Motor neuron (in vitro differentiated cells): ENCODE measurements around the gene ARHGAP26. TPM values are rescaled to one million over a fixed set of nuclear protein-coding genes. Genes with fewer than 3 reads are reported as not detected.

Experiments
- ATAC-seq, 8 experiments: fragments of 200-7000 bp; cut with Tn5 transposase; replicated peaks in 6 of 8; 2 replicates each; pipeline ENCODE4 v1.8.0; 2021; ENCODE audit warnings: mild to moderate bottlenecking in 8 of 8, moderate library complexity in 8 of 8
- H3K27ac ChIP-seq, 2 donors: fragments of 250-450 bp; sonication (Bioruptor Pico); 2 replicates each; pipeline ENCODE4 v1.9.0; 2021; ENCODE audit warnings: antibody characterized with exemption in 2 of 2, mild to moderate bottlenecking in 2 of 2, moderate library complexity in 1 of 2
- H3K4me1 ChIP-seq, 2 donors: fragments of 250-450 bp; sonication (Bioruptor Pico); replicated peaks in 1 of 2; 2 replicates each; pipeline ENCODE4 v1.6.1; 2021; ENCODE audit warnings: antibody characterized with exemption in 2 of 2, mild to moderate bottlenecking in 2 of 2, moderate library complexity in 1 of 2
- H3K4me3 ChIP-seq, 5 donors: fragments of 250-450 bp; sonication (Bioruptor Pico); 2 replicates each; pipeline ENCODE4 v1.9.0; 2021; ENCODE audit warnings: antibody characterized with exemption in 5 of 5, mild to moderate bottlenecking in 5 of 5, moderate library complexity in 4 of 5
- WGBS, 10 experiments: fragments of 450-650 bp; shearing (Covaris generic); methylation state at CpG; one replicate each; pipeline ENCODE4 v1.0.0; 2022; 5-methylcytosine and 5-hydroxymethylcytosine counted together
- in situ Hi-C, 9 experiments: fragments of 400-800 bp; cut with MboI; loops; one replicate each; pipeline ENCODE4 v1.15.0; 2021; ENCODE audit warnings: low sequenced_read_pairs in 9 of 9, low pct_unique_long_range_greater_than_20kb in 2 of 9; ENCODE audit not compliant: unreplicated experiment in 9 of 9
- total RNA-seq, 8 experiments: library from RNA; unstranded; fragments of 300-600 nt; gene quantifications; 2 replicates each; pipeline versions ENCODE4 v1.2.3 to v1.2.4, GENCODE V29; 2022

Gene ARHGAP26
- total RNA-seq, 8 experiments from 2014 or later, result 1.3 to 14.2 (median 7.0) TPM

DNA sequence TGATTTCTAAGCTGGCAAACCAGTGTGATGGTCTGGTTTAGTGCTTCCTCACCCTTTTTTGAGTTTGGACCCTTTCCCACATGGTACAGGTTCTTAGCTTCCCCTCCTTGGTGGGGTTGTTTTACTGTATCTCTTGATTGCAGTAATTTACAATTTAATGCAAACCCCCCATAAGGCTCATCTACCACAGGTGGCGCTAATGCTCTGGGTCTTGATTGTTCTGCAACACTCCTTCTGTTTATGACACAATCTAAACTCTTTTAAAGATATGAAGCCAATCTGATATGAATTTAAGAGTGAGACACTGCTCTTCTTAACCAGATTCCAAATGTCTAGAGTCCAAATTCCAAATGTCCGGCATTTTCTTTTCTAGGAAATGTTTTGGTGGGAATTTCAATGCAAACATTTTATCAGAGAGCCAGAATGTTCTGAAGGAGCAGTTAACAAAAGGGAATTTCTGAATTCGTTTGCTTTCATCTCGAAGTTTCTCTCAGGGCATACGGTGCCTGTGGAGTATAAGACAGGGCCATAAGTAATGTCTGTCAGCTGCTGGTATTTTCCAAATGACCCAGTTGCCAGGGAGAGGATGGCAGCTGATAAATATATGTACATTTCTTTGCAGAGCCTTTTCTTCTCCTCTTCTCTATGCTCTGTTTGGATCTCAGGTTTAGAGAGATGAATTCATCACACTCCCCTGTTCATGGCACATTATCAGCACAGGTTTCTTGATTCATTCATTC, 246.8 kb downstream of the ARHGAP26 start:
- ATAC-seq, result peak in 7 of 8 experiments; percentile 42 to 88 (median 73)
- in situ Hi-C loops, result loop anchor here in 2 of 9 experiments (25.0 kb wide), 2 partner anchors 370 to 820 kb away; no protein-coding TSS in a partner anchor
- Histone ChIP-seq H3K27ac (peak overlapping the region in 1 of 2 donors; percentile 35), H3K4me3 (no peak overlapping the region), H3K4me1 (peaks cover 5 to 20% of the 10 kb centered on the region in 2 donors)
- WGBS, 10 experiments, result 5 to 93% (median 67%) methylated on average over 1 to 5 of the region's 5 CpGs; no CpG with 5 or more reads in 1 of the 10 experiments

- Histone ChIP-seq H3K4me3 (no peak overlapping the region), H3K27ac (no peak overlapping the region), H3K4me1 (peaks cover 5 to 20% of the 10 kb centered on the region in 2 donors)
- in situ Hi-C loops, result loop anchor here in 2 of 9 experiments (25.0 kb wide), 2 partner anchors 370 to 820 kb away; no protein-coding TSS in a partner anchor
- WGBS, 10 experiments, result 0 to 100% (median 60%) methylated on average over 1 of the region's 1 CpG
- peak in 5 of 8 experiments; percentile 56 to 78 (median 59) for ATAC-seq
These were observed 247.4 kb downstream of the ARHGAP26 start for GRCh38 chr5:143017541-143017940.

- Histone ChIP-seq H3K4me1 (peaks cover 8 to 21% of the 10 kb centered on the region in 2 donors), H3K4me3 (no peak overlapping the region), H3K27ac (no peak overlapping the region)
- in situ Hi-C loops, result loop anchor here in 2 of 9 experiments (25.0 kb wide), 2 partner anchors 369 to 819 kb away; no protein-coding TSS in a partner anchor
- no peak for ATAC-seq
- 82 to 100% (median 100%) methylated on average over 1 of the region's 1 CpG; no CpG with 5 or more reads in 2 of the 10 experiments for WGBS, 10 experiments
These were observed 247.8 kb downstream of the ARHGAP26 start for GRCh38 chr5:143017992-143018391.

DNA sequence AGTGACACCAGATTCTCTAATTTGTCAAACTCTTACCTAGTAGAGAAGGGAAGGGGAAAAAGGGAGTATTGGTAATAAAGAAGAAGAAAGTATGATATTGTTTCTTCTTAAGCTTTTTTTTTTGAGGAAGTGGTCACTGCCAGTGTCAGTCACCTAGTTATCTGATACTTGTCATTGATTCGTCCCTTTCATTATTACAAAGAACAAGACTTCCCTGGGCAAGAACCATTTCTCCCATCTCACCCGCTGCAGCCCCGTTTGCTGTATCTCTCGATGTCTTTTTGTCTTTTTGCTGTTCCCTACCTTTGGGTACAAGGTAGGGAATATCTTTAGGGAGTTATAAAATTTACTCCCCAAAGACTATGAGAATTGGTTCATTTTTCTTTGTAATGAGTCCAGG, 249.0 kb downstream of the ARHGAP26 start:
- Histone ChIP-seq H3K27ac (no peak overlapping the region), H3K4me3 (no peak overlapping the region), H3K4me1 (peaks cover 19 to 21% of the 10 kb centered on the region in 2 donors)
- 90 to 100% (median 98%) methylated on average over 1 to 4 of the region's 4 CpGs for WGBS, 10 experiments
- in situ Hi-C loops, result loop anchor here in 2 of 9 experiments (25.0 kb wide), 2 partner anchors 368 to 818 kb away; no protein-coding TSS in a partner anchor
- ATAC-seq, result no peak

DNA sequence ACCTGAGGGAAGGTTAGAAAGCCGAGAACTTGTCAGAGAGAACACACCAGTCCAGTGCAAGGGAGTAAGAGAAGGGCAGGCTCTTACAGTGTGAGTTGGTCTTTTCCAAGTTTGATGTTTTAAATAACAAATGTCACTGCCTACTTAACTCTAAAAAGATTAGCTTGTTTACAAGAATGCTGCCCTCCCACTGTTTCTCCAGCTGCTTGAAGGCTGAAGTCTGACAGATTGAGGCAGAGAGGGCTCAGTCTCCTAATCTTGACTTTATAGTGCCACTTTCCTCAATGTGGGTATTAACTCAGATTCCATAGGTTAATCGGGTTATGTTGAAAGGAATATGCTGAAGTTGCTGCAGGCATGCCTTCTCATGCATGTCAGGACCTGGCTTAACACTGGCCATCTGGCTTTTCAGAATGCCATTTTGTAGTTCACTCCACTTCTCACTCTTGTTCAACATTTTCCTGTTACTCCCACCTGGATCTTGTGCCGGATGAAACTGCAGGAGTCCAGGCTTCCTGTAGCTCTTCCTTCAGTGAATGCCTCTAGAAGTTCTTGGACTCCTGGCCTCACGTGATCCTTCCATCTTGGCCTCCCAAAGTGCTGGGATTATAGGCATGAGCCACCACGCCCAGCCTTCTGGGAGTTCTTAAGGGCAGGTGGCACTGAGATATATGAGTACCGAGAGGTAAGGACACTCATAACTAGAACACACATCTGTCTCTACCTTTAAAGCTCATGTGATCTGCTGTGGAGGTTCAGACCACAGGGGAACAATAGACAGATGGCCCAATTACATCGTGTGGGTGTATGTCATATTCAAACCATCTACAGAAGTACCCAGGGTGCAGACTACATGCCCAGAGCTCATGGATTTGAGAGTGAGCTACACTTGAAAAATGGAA, 249.7 kb downstream of the ARHGAP26 start:
- no peak overlapping the region for H3K27ac ChIP-seq
- in situ Hi-C loops, result loop anchor here in 2 of 9 experiments (25.0 kb wide), 2 partner anchors 367 to 817 kb away; no protein-coding TSS in a partner anchor
- WGBS, 10 experiments, result 86 to 100% (median 93%) methylated on average over 1 to 5 of the region's 7 CpGs; no CpG with 5 or more reads in 2 of the 10 experiments
- no peak overlapping the region for H3K4me3 ChIP-seq
- H3K4me1 ChIP-seq, result peaks cover 19 to 21% of the 10 kb centered on the region in 2 donors
- peak in 1 of 8 experiments; percentile 30 for ATAC-seq

DNA sequence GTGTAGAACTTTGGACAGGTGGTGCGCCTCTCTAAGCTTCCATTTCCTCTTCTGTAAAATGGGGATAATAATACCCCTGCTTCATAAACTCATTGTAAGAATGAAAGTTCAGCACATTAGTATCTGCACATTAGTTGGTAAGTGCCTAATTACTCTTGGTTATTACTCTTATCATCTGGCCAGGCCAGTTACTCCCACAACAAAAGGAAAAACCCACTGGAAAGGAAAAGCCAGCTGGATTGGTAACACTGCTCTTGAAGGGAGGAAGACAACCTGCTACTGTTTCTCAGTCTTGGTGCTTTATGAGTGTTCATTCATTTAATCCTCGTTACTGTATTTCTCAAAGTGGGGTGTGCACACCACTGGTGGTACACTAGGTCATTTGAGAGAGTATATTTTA, 251.4 kb downstream of the ARHGAP26 start:
- in situ Hi-C loops, result loop anchor here in 2 of 9 experiments (25.0 kb wide), 2 partner anchors 366 to 816 kb away; no protein-coding TSS in a partner anchor
- Histone ChIP-seq H3K4me3 (no peak overlapping the region), H3K27ac (no peak overlapping the region), H3K4me1 (peaks cover 21 to 28% of the 10 kb centered on the region in 2 donors)
- ATAC-seq, result no peak
- WGBS, 10 experiments, result 80 to 100% (median 100%) methylated on average over 1 to 2 of the region's 2 CpGs; no CpG with 5 or more reads in 1 of the 10 experiments

DNA sequence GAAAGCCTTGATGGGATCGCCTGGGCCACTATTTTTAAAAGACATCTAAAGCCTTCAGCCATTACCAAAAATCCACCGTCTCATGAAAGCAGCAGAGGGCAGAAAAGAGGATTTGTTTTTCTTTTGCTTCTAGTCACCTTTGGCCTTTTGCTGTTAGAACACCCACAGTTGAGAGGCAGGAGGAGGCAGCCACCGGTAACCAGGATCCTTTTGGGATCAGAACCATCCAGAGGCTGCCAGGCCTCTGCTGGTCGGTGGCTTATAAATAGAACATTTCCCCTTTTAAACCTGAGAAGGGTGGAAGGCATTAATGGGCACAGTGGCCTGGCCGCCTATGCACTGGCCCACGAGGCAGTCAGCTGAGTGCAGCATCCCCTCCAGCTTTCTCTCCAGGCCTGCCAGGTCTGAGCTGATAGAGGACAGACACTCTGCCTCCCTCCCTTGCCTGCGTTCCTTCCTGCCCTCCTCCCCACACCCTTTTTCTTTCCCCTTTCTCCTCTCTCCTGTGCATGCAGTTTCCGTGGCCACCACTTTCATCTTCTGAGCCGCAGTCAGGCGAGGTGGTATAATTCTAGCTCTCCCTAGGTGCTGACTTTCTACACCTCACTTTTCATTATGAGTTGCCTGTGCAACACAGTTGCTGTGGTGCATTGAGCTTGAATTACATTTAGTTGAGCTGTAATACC, 253.4 kb downstream of the ARHGAP26 start:
- H3K4me1 ChIP-seq, result peaks cover 11 to 23% of the 10 kb centered on the region in 2 donors
- in situ Hi-C loops, result loop anchor here in 2 of 9 experiments (25.0 kb wide), 2 partner anchors 364 to 814 kb away; no protein-coding TSS in a partner anchor
- 23 to 82% (median 48%) methylated on average over 2 to 4 of the region's 10 CpGs; no CpG with 5 or more reads in 2 of the 10 experiments for WGBS, 10 experiments
- H3K4me3 ChIP-seq, result no peak overlapping the region
- H3K27ac ChIP-seq, result no peak overlapping the region
- ATAC-seq, result peak in 5 of 8 experiments; percentile 37 to 71 (median 56)

DNA sequence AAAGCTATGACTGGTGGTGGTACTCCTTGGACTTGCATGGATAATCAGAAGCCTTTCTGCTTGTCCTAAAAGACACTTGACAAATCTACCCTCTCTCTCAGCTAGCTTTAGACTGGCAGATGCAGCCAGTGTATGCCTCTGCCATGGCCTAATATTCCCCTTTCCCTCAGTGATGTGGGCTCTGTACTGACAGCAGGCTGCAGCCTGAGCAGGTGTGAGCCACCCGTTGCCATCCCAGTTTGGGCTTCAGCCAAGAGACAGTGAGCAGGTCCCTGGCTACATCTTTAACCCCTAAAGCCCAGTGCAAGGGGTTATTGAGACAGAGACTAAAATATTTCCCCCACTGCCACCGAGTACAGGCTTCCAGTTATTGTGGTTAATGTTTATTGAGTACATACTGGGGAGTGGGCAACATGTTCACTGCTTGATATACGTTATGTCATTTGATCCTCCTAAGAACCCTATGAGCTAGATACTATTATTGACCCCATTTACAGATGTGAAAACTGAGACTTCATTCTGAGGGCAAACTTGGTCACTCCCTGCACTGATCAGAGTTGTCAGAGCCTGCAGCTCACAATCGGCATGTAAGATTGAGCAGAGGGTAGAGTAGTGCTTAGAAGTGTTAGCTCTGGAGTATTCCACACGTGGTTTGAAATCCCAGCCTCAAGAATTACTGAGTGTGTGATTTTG, 254.2 kb downstream of the ARHGAP26 start:
- in situ Hi-C loops, result loop anchor here in 2 of 9 experiments (25.0 kb wide), 2 partner anchors 363 to 813 kb away; no protein-coding TSS in a partner anchor
- Histone ChIP-seq H3K4me1 (peaks cover 11 to 23% of the 10 kb centered on the region in 2 donors), H3K4me3 (no peak overlapping the region), H3K27ac (no peak overlapping the region)
- 60 to 100% (median 91%) methylated on average over 1 to 4 of the region's 5 CpGs for WGBS, 10 experiments
- ATAC-seq, result peak in 1 of 8 experiments; percentile 37

GRCh38 chr5:143025376-143025775, 255.2 kb downstream of the ARHGAP26 start:
- Histone ChIP-seq H3K4me3 (no peak overlapping the region), H3K4me1 (peaks cover 11 to 23% of the 10 kb centered on the region in 2 donors), H3K27ac (no peak overlapping the region)
- WGBS, 10 experiments, result 39 to 96% (median 68%) methylated on average over 1 to 4 of the region's 4 CpGs; no CpG with 5 or more reads in 2 of the 10 experiments
- peak in 2 of 8 experiments; percentile 24 to 43 for ATAC-seq
- in situ Hi-C loops, result no loop called here

DNA sequence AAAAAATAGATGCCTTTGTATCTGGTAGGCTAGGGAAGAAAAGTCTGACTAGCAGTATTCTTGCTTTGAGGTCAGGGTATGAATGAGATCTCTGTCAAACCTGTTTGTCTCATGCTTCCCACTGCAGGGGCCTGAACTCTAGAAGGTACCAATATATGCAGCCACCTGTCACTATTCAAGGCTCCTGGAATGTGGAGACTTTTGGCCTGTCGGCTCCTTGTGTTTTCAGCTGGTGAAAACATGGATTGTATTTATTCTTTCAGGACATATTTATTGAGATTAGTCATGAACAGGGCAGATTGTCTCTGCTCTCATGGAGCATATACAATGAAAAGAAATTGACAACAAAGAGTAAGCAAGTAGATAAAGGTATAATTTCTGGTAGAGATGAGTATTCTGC, 255.8 kb downstream of the ARHGAP26 start:
- Histone ChIP-seq H3K4me3 (no peak overlapping the region), H3K4me1 (peaks cover 11 to 23% of the 10 kb centered on the region in 2 donors), H3K27ac (no peak overlapping the region)
- in situ Hi-C loops, result no loop called here
- peak in 1 of 8 experiments; percentile 13 for ATAC-seq
- 14 to 100% (median 86%) methylated on average over 1 of the region's 1 CpG; no CpG with 5 or more reads in 3 of the 10 experiments for WGBS, 10 experiments

- Histone ChIP-seq H3K27ac (no peak overlapping the region), H3K4me3 (no peak overlapping the region), H3K4me1 (peaks cover 11 to 23% of the 10 kb centered on the region in 2 donors)
- in situ Hi-C loops, result no loop called here
- 60 to 100% (median 90%) methylated on average over 1 to 3 of the region's 3 CpGs; no CpG with 5 or more reads in 3 of the 10 experiments for WGBS, 10 experiments
- no peak for ATAC-seq
These were observed 256.2 kb downstream of the ARHGAP26 start for GRCh38 chr5:143026380-143026779.
